Fibroblast of villous mesenchyme (primary cell): Measurements from ENCODE around the gene MAGI1. TPM values are rescaled to one million over a fixed set of nuclear protein-coding genes. Genes with fewer than 3 reads are reported as not detected.

Experiments
- DNase-seq: peaks from one replicate; pipeline ENCODE4 v3.0.0-alpha.2; 2010; ENCODE audit warnings: low read depth
- H3K4me3 ChIP-seq: 2 replicates; pipeline ENCODE4 v1.5.1; 2011; ENCODE audit warnings: low read depth, mild to moderate bottlenecking, low read length
- CTCF ChIP-seq: IDR thresholded peaks from 2 replicates; pipeline ENCODE4 v1.5.1; 2012; ENCODE audit warnings: low read depth, mild to moderate bottlenecking, low read length; ENCODE audit not compliant: insufficient read depth
- total RNA-seq: library from RNA; depleted of rRNA; stranded (reverse); fragments of >200 nt; gene quantifications from 2 replicates; pipeline ENCODE4 v1.2.3, GENCODE V29; 2012

MAGI1 gene
- total RNA-seq, 1 donor = 20.7 TPM

DNA sequence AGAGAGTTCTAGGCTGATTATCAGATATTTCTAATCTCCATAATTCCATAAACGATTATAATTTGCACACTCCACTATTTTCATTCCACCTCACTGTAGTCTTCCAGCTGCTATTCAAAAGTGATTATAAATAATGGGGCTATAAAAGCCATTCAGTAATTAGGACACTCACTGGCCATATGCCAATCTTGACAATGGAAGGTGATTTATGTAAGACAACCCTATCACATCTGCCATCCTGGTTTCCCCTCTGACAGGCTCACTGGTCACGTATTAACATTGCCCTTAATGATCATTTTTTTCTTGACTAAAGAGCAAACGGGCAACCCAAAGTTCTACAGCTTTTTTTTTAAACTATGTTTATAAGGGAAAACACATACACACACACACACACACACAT is 402.4 kb downstream of the MAGI1 start:
- H3K4me3 ChIP-seq = no peak overlapping the region
- no peak for TF ChIP-seq CTCF
- DNase-seq = no peak

DNA sequence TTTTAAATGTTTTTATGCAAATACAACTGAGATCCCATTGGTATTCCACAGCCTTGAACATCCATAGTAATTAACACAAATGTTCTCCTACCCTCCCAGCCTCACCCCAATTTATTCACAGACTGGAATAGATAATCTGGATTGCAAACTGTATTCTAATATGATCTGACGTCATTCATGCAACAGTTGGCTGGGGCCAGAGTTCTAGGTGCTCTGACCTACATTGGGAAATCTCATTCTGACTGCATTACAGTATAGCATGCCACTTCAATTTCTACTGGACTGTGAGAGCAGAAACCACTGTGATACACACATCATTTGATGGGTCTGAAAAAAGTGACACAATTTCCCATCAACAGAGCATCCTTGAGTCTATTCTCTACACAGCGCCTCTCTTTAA is 403.1 kb downstream of the MAGI1 start:
- H3K4me3 ChIP-seq = no peak overlapping the region
- TF ChIP-seq CTCF = no peak
- DNase-seq = no peak

GRCh38 chr3:65633018-65633638 is 405.6 kb downstream of the MAGI1 start:
- DNase-seq = no peak
- H3K4me3 ChIP-seq = no peak overlapping the region
- no peak for TF ChIP-seq CTCF

DNA sequence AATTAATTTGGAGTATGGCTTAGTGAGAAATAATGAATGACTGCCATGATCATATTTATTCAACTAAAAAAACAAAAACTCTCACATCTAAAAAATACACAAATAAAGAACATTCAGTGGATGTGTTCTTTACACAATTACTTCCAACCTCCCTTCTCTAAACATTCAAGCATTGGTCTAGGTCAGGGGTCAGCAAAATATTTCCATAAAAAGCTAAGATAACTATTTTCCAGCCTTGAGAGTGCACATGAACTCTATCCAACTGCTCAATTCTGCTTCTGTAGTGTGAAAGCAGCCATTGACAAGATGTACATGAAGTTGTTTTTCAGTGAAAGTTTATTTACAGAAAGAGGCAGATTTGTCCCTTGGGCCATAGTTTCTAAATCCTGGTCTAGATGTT is 406.3 kb downstream of the MAGI1 start:
- DNase-seq = peak; percentile 15
- no peak for TF ChIP-seq CTCF
- H3K4me3 ChIP-seq = no peak overlapping the region

DNA sequence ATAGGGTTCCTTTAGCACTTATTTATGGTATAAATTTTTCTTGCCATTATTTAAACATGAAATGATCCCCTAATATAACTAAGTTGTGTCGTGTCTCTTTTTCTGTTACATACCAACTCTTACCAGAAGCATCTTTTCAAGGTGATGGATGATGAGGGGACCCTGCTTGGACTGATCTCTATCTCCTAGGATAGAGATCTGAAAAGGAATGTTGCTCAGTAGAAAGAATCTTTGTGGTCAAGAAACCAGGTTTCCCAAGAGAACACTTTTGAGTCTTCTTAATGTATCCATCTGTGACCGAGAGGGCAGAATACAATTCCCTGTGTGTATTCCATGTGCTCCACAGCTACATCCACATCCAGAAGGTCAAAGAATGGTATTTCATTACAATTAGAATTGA is 409.7 kb downstream of the MAGI1 start:
- no peak for DNase-seq
- H3K4me3 ChIP-seq = no peak overlapping the region
- no peak for TF ChIP-seq CTCF

DNA sequence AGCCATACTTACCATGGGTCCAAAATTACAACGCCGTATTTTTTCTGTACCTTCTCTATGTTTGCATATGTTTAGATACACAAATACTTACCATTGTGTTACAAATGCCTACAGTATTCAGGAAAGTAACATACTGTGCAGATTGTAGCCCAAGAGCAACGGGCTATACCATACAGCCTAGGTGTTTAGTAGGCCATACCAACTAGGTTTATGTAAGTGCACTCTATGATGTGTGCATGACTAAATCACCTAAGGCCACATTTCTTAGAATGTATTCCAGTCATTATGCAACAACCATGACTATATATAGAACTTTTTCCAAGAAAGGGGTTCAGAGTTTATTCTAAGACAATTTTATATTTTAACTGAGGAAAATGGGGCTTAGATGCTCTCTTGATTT is 411.7 kb downstream of the MAGI1 start:
- no peak for TF ChIP-seq CTCF
- DNase-seq = no peak
- H3K4me3 ChIP-seq = no peak overlapping the region

DNA sequence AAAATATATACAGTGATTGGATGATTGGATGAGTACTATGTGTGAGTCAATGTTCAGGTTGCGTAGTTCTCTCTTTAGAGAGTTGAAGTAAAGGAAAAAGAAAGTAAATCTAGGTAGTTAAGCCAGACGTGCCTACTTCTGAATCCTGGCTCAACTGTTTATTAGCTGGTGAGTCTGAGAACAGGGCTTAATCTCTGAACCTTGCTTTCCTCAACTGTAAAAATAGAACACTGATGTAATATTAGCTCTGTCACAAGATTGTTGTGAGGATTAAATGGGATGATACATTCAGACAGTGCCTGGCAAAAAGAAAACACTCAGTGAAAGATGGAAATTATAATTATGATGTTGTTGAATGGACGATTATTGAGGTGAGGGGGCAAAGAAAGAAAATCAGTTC is 413.4 kb downstream of the MAGI1 start:
- TF ChIP-seq CTCF = no peak
- no peak overlapping the region for H3K4me3 ChIP-seq
- peak; percentile 48 for DNase-seq
